H1 (cell line): ENCODE measurements around the gene SLC2A4RG.

Experiments
- EP300 ChIP-seq, 2 experiments: IDR thresholded peaks; 1 replicate in 1 of 2; 2 replicates in 1 of 2; pipeline ENCODE4 v1.6.1; 2011 to 2012; ENCODE audit warnings: low read depth in 2 of 2, low read length in 2 of 2, mild to moderate bottlenecking in 2 of 2, borderline replicate concordance in 1 of 2, inconsistent platforms in 1 of 2, moderate library complexity in 1 of 2
- PHF8 ChIP-seq: fragments of 200-600 bp; sonication (generic); conservative IDR thresholded peaks from 2 replicates; pipeline ENCODE4 v1.7.1; 2012; ENCODE audit warnings: low read depth, mild to moderate bottlenecking, inconsistent platforms, low read length, moderate library complexity
- SIN3A ChIP-seq, 2 experiments: IDR thresholded peaks in 1 of 2; conservative IDR thresholded peaks in 1 of 2; 2 replicates each; pipeline ENCODE4 v1.6.1; 2011 to 2012; ENCODE audit warnings: low read length in 2 of 2, improper control_type of control experiment in 1 of 2, low read depth in 1 of 2, mild to moderate bottlenecking in 1 of 2
- TF ChIP-seq, protein P1 (sequence below), 3 experiments: IDR thresholded peaks; 1 replicate in 2 of 3; 2 replicates in 1 of 3; pipeline versions ENCODE4 v1.5.1 to v1.6.1; 2011; ENCODE audit warnings: low read length in 3 of 3, mild to moderate bottlenecking in 3 of 3, inconsistent platforms in 2 of 3, low read depth in 1 of 3, moderate library complexity in 1 of 3; ENCODE audit not compliant: insufficient read depth in 1 of 3; ENCODE audit errors: control extremely low read depth in 1 of 3

DNA sequence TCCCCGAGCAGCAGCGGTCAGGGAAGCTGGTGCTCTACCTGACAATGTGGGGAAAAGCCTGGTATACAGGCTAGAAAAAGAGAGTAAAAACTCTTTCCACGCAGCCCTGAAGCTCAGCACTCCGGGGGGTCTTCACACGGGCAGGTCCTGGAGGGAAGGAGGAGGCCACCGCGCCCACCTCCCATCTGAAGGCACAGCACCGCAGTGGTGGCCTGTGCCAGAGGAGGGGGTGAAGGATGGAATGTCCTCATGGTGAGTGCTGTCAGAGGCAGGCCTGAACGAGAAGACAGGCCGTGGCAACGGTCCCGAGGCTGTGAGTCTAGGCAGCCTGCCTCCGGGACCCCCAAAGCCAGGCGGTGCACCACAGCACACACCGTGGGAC, 5.8 kb downstream of the SLC2A4RG start:
- no peak for TF ChIP-seq PHF8
- TF ChIP-seq, protein P1, sequence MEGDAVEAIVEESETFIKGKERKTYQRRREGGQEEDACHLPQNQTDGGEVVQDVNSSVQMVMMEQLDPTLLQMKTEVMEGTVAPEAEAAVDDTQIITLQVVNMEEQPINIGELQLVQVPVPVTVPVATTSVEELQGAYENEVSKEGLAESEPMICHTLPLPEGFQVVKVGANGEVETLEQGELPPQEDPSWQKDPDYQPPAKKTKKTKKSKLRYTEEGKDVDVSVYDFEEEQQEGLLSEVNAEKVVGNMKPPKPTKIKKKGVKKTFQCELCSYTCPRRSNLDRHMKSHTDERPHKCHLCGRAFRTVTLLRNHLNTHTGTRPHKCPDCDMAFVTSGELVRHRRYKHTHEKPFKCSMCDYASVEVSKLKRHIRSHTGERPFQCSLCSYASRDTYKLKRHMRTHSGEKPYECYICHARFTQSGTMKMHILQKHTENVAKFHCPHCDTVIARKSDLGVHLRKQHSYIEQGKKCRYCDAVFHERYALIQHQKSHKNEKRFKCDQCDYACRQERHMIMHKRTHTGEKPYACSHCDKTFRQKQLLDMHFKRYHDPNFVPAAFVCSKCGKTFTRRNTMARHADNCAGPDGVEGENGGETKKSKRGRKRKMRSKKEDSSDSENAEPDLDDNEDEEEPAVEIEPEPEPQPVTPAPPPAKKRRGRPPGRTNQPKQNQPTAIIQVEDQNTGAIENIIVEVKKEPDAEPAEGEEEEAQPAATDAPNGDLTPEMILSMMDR (IDR thresholded peaks at IDR 0.05; ENCODE audit: control extremely low read depth in 1 of 3, insufficient read depth in 1 of 3, low read depth in 1 of 3, low read length in 3 of 3): no peak
- no peak for TF ChIP-seq SIN3A (conservative IDR thresholded peaks at IDR 0.05 in 1 of 2, IDR thresholded peaks at IDR 0.05 in 1 of 2; ENCODE audit: low read depth in 1 of 2, low read length in 2 of 2)
- no peak for TF ChIP-seq EP300 (IDR thresholded peaks at IDR 0.05; ENCODE audit: borderline replicate concordance in 1 of 2, low read depth in 2 of 2, low read length in 2 of 2)
